GM13977 (cell line): ENCODE measurements around the gene SLCO2B1.

Experiments used
- DNase-seq: peaks from one replicate; pipeline ENCODE4 v3.0.0; 2012; ENCODE audit warnings: low spot score
- in situ Hi-C: fragments of 300-500 bp; cut with MboI; formaldehyde crosslinking; loops from one replicate; pipeline ENCODE4 v1.12.0; 2022; ENCODE audit warnings: low sequenced_read_pairs, low pct_unique_long_range_greater_than_20kb, mixed read lengths, inconsistent platforms; ENCODE audit not compliant: unreplicated experiment
- TF ChIP-seq, protein P1 (sequence below): IDR thresholded peaks from 2 replicates; pipeline ENCODE4 v1.5.1; 2012; ENCODE audit warnings: mild to moderate bottlenecking, control low read depth; ENCODE audit not compliant: insufficient read depth; ENCODE audit errors: extremely low read depth, missing control alignments

The SLCO2B1 gene

DNA sequence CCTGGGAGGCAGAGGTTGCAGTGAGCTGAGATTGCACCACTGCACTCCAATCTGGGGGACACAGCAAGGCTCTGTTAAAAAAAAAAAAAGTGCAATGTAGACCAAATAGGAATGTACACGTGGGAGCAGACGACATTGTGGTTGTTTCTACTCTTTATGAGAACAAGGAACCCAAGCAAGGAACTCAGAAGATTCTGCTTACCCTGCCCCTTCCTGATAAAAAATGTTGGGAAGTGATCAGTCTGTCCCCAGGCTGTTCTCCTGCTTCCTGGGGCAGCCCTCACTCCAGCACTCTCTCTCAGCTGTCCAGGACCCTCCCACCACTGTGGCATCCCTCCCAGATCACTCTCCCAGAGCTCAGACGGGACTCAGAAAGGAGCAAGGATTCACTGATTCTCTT is 31.8 kb downstream of the SLCO2B1 start:
- TF ChIP-seq, protein P1, sequence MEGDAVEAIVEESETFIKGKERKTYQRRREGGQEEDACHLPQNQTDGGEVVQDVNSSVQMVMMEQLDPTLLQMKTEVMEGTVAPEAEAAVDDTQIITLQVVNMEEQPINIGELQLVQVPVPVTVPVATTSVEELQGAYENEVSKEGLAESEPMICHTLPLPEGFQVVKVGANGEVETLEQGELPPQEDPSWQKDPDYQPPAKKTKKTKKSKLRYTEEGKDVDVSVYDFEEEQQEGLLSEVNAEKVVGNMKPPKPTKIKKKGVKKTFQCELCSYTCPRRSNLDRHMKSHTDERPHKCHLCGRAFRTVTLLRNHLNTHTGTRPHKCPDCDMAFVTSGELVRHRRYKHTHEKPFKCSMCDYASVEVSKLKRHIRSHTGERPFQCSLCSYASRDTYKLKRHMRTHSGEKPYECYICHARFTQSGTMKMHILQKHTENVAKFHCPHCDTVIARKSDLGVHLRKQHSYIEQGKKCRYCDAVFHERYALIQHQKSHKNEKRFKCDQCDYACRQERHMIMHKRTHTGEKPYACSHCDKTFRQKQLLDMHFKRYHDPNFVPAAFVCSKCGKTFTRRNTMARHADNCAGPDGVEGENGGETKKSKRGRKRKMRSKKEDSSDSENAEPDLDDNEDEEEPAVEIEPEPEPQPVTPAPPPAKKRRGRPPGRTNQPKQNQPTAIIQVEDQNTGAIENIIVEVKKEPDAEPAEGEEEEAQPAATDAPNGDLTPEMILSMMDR: no peak
- in situ Hi-C loops: no loop called here
- no peak for DNase-seq

GRCh38 chr11:75184051-75184450 is 33.1 kb downstream of the SLCO2B1 start:
- in situ Hi-C loops: no loop called here
- TF ChIP-seq, protein P1: no peak
- no peak for DNase-seq

- TF ChIP-seq, protein P1: no peak
These were observed 34.0 kb downstream of the SLCO2B1 start for GRCh38 chr11:75184757-75185425.

DNA sequence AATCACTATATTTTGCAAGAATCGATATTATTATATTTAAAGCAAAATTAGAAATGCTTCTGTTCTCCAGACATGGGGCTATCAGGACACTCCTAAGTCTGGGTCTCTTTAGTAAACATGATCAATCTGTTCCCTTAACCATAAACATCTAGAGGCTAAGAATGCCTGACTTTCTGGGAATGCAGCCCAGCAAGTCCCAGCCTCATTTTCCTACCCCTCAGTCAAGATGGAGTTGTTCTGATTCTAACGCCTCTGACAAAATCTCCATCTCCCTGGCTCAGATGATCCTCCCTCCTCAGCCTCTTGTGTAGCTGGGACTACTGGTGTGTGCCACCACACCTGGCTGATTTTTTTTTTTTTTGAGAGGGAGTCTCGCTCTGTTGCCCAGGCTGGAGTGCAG is 35.0 kb downstream of the SLCO2B1 start:
- in situ Hi-C loops: no loop called here
- no peak for DNase-seq
- TF ChIP-seq, protein P1: no peak

More at GRCh38 chr11:75184757-75185425, 34.0 kb downstream of the SLCO2B1 start:
- no peak for DNase-seq
- in situ Hi-C loops: no loop called here

- DNase-seq: no peak
- TF ChIP-seq, protein P1: no peak
- in situ Hi-C loops: no loop called here
These were observed 36.1 kb downstream of the SLCO2B1 start for GRCh38 chr11:75186999-75187398.

DNA sequence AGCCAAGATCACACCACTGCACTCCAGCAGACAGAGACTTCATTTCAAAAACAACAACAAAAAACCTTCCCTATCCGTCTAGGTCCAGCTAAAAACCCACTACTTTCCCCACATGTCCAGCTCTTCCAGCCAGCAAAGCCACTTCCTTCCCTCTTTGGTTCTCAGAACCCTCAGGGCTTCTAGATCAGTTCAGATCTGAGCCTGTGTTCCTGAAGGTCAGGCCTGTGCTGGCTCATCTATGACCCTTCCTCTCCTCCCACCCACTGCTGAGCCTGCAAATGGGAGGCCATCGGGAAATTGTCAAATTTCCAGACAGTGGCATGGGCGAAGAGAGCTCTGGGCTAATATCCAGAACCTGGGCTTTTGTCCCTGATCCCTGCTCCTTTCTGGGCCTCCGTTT is 37.8 kb downstream of the SLCO2B1 start:
- DNase-seq: no peak
- in situ Hi-C loops: no loop called here
- TF ChIP-seq, protein P1: no peak
